OCI-LY1 (cell line): Measurements from ENCODE around the gene COP1.

Experiments
- CTCF ChIP-seq: fragments of 200-600 bp; sonication (generic), shearing (Covaris generic); IDR thresholded peaks from 2 replicates; pipeline ENCODE4 v1.5.1; 2017; ENCODE audit warnings: mild to moderate bottlenecking, antibody characterized with exemption, low read length, moderate library complexity, mixed read lengths
- EZH2 ChIP-seq: fragments of 200-600 bp; sonication (generic), shearing (Covaris generic); IDR thresholded peaks from 2 replicates; pipeline ENCODE4 v1.8.0; 2017; ENCODE audit warnings: borderline replicate concordance, mixed run types, mild to moderate bottlenecking, antibody characterized with exemption, low read length, moderate library complexity, mixed read lengths

DNA sequence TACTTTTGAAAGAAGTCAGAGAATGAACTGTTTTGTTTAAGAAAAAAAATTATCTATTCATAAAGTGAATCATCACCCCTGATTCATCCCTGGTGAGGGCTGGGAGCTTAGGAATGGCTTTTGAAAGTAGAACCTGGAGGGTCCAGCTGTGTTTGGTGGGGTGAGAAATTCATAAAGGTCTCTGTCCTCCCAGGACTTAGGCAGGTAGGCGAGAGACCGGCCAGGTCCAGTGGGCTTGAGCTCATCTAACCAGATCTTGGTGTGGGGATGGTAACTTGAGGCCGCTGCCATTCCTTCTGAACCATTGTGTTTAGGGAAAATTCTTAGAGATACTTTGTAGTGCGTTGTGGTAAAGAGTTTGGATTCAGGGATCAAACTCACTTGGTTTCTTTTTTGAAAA, 306.9 kb downstream of the COP1 start:
- TF ChIP-seq CTCF (no peak), EZH2 (no peak)
